HepG2 (cell line): ENCODE data around the gene CLCN4. TPM values are rescaled to one million over a fixed set of nuclear protein-coding genes. Genes with fewer than 3 reads are reported as not detected.
A peak's percentile ranks its signal among the peaks of the same experiment; 100 is the strongest.

Source experiments
- ATAC-seq: fragments of 200-7000 bp; cut with Tn5 transposase; 3 replicates; pipeline ENCODE4 v1.9.1; 2020; ENCODE audit warnings: mild to moderate bottlenecking, moderate library complexity
- BruUV-seq: library from RNA; stranded (reverse); fragments of 400-500 nt; replicated peaks from 2 replicates; lab custom pipeline; 2021; lab: Mats Ljungman, UMichigan
- CTCF ChIA-PET: fragments of 300-600 bp; formaldehyde crosslinking; extraction: SDS; loops from one replicate; lab custom pipeline; 2021; ENCODE audit warnings: low total read pairs, inconsistent platforms, low intra/inter-chr PET ratio; lab: Yijun Ruan, JAX
- POLR2A ChIA-PET: fragments of 350-600 bp; sonication (Branson Sonifier 250); formaldehyde crosslinking; loops from one replicate; lab custom pipeline; 2020; ENCODE audit warnings: antibody characterized with exemption, inconsistent platforms; lab: Yijun Ruan, JAX
- DNase-seq: peaks from one replicate; pipeline ENCODE4 v3.0.0-alpha.2; 2015; ENCODE audit warnings: low spot score
- FAIRE-seq: peaks from 3 replicates; lab custom pipeline; 2011; peaks lifted over from hg19 to GRCh38; lab: Jason Lieb, UNC
- H2AFZ ChIP-seq: one replicate; pipeline ENCODE4 v1.6.1; 2011; ENCODE audit warnings: low read length, inconsistent platforms
- H3K27ac ChIP-seq: fragments of 300-600 bp; 3 replicates; pipeline ENCODE4 v1.8.0; 2011; ENCODE audit warnings: mixed run types, mild to moderate bottlenecking, mixed read lengths, low read length, inconsistent platforms; ENCODE audit not compliant: insufficient read depth; ENCODE audit errors: extremely low read length
- H3K27me3 ChIP-seq, 2 experiments: fragments of 200-600 bp in 1 of 2; 2 replicates in 1 of 2; 3 replicates in 1 of 2; pipeline versions ENCODE4 v1.6.0 to v1.8.0; 2011; ENCODE audit warnings: low read length in 2 of 2, mild to moderate bottlenecking in 2 of 2, moderate library complexity in 2 of 2, inconsistent platforms in 1 of 2; ENCODE audit not compliant: insufficient read depth in 2 of 2, control insufficient read depth in 1 of 2
- H3K36me3 ChIP-seq, 2 experiments: fragments of 200-600 bp in 1 of 2; replicated peaks in 1 of 2; 2 replicates in 1 of 2; 3 replicates in 1 of 2; pipeline versions ENCODE4 v1.5.1 to v1.8.0; 2011; ENCODE audit warnings: low read length in 2 of 2, inconsistent platforms in 1 of 2; ENCODE audit not compliant: insufficient read depth in 2 of 2, control insufficient read depth in 1 of 2
- H3K4me1 ChIP-seq: 2 replicates; pipeline ENCODE4 v1.5.1; 2012; ENCODE audit warnings: low read length, inconsistent platforms; ENCODE audit not compliant: insufficient read depth
- H3K4me2 ChIP-seq: 2 replicates; pipeline ENCODE4 v1.6.0; 2011; ENCODE audit warnings: low read depth, low read length, inconsistent platforms
- H3K4me3 ChIP-seq, 3 experiments: fragments of 200-600 bp in 1 of 3; sonication (generic), shearing (Covaris generic) in 1 of 3; replicated peaks in 1 of 3; 2 replicates each; pipeline ENCODE4 v1.5.1; 2011 to 2016; ENCODE audit warnings: low read length in 3 of 3, inconsistent platforms in 2 of 3, low read depth in 2 of 3, mild to moderate bottlenecking in 2 of 3, control low read depth in 1 of 3, mixed read lengths in 1 of 3; ENCODE audit not compliant: insufficient read depth in 1 of 3
- H3K79me2 ChIP-seq: one replicate; pipeline ENCODE4 v1.6.1; 2011; ENCODE audit warnings: low read length, inconsistent platforms; ENCODE audit not compliant: insufficient read depth
- H3K9ac ChIP-seq: 2 replicates; pipeline ENCODE4 v1.6.0; 2011; ENCODE audit warnings: mild to moderate bottlenecking, low read depth, low read length, inconsistent platforms; ENCODE audit not compliant: insufficient read depth
- H3K9me3 ChIP-seq: 2 replicates; pipeline ENCODE4 v1.5.1; 2012; ENCODE audit warnings: mild to moderate bottlenecking, low read length
- H4K20me1 ChIP-seq: 2 replicates; pipeline ENCODE4 v1.6.0; 2011; ENCODE audit warnings: inconsistent platforms, mild to moderate bottlenecking, low read length, moderate library complexity; ENCODE audit not compliant: insufficient read depth
- BCLAF1 ChIP-seq: fragments of 450-650 bp; IDR thresholded peaks from 2 replicates; pipeline ENCODE4 v1.6.1; 2017; ENCODE audit warnings: mild to moderate bottlenecking
- EP300 ChIP-seq, 3 experiments: sonication (generic) in 1 of 3; formaldehyde crosslinking in 1 of 3; IDR thresholded peaks; 2 replicates each; pipeline versions ENCODE4 v1.5.1 to v1.6.1; 2011 to 2020; ENCODE audit warnings: low read depth in 2 of 3, low read length in 2 of 3, borderline replicate concordance in 1 of 3, improper control_type of control experiment in 1 of 3, mild to moderate bottlenecking in 1 of 3, missing genetic modification reagents in 1 of 3, moderate library complexity in 1 of 3
- FOXA3 ChIP-seq: IDR thresholded peaks from 2 replicates; pipeline ENCODE4 v1.6.1; 2016; ENCODE audit warnings: missing genetic modification reagents, missing compliant biosample characterization
- KDM2A ChIP-seq: sonication (generic); formaldehyde crosslinking; IDR thresholded peaks from 2 replicates; pipeline ENCODE4 v1.4.0; 2020; ENCODE audit warnings: low read depth, missing genetic modification reagents, borderline replicate concordance
- MAFF ChIP-seq: IDR thresholded peaks from 2 replicates; pipeline ENCODE4 v1.6.1; 2011; ENCODE audit warnings: low read depth, low read length, improper control_type of control experiment
- MTF2 ChIP-seq: sonication (generic); formaldehyde crosslinking; IDR thresholded peaks from 2 replicates; pipeline ENCODE4 v1.5.0; 2020; ENCODE audit warnings: missing genetic modification reagents, borderline replicate concordance
- ZBTB42 ChIP-seq: sonication (generic); formaldehyde crosslinking; IDR thresholded peaks from 2 replicates; pipeline ENCODE4 v1.5.0; 2020; ENCODE audit warnings: mild to moderate bottlenecking, missing genetic modification reagents
- ZFX ChIP-seq: sonication (generic); formaldehyde crosslinking; IDR thresholded peaks from 2 replicates; pipeline ENCODE4 v1.4.0; 2020; ENCODE audit warnings: mild to moderate bottlenecking, low read depth, missing genetic modification reagents, moderate library complexity
- WGBS: methylation state at CpG from one replicate; pipeline ENCODE4 v1.1.6; 2017; ENCODE audit warnings: low lambda C conversion rate; 5-methylcytosine and 5-hydroxymethylcytosine counted together
- in situ Hi-C: cut with HindIII; loops from 2 replicates; pipeline ENCODE4 v1.10.0; 2017; ENCODE audit warnings: low pct_unique_long_range_greater_than_20kb; ENCODE audit not compliant: extremely low pct_ligation_motif_present
- intact Hi-C: fragments of 100-400 bp; cut with micrococcal nuclease; formaldehyde crosslinking; loops from one replicate; pipeline ENCODE4 v1.10.0; 2022; ENCODE audit not compliant: unreplicated experiment
- polyA plus RNA-seq, 8 experiments: library from polyadenylated mRNA; depleted of rRNA in 3 of 8; stranded (reverse) in 7 of 8; unstranded in 1 of 8; fragments of >200 nt; fragmentation: Illumina TruSeq in 4 of 8; extraction: Trizol in 4 of 8; gene quantifications; 2 replicates each; pipeline versions ENCODE4 v1.2.1 to v1.2.3, GENCODE V29; 2011 to 2016; ENCODE audit warnings: low read depth in 4 of 8, missing spikeins in 1 of 8, mixed read lengths in 1 of 8; ENCODE audit not compliant: insufficient read depth in 1 of 8
- total RNA-seq, 5 experiments: library from RNA; depleted of rRNA; stranded (reverse); fragments of >200 nt; fragmentation: Illumina TruSeq; extraction: Trizol; gene quantifications; 2 replicates each; pipeline ENCODE4 v1.2.3, GENCODE V29; 2016; ENCODE audit warnings: low read depth in 1 of 5
- TF ChIP-seq, protein P1 (sequence below): IDR thresholded peaks from 2 replicates; pipeline ENCODE4 v1.4.0; 2020; ENCODE audit warnings: mild to moderate bottlenecking, missing genetic modification reagents
- TF ChIP-seq, protein P2 (sequence below): sonication (generic); formaldehyde crosslinking; IDR thresholded peaks from 2 replicates; pipeline ENCODE4 v1.4.0; 2020; ENCODE audit warnings: missing genetic modification reagents, mild to moderate bottlenecking, borderline replicate concordance

CLCN4 gene
- total and polyA plus RNA-seq, 2 of the 13 experiments (the other 11 are each of a cell fraction or from before 2014, with no cell fraction given) = 1.8 to 2.5 TPM

DNA sequence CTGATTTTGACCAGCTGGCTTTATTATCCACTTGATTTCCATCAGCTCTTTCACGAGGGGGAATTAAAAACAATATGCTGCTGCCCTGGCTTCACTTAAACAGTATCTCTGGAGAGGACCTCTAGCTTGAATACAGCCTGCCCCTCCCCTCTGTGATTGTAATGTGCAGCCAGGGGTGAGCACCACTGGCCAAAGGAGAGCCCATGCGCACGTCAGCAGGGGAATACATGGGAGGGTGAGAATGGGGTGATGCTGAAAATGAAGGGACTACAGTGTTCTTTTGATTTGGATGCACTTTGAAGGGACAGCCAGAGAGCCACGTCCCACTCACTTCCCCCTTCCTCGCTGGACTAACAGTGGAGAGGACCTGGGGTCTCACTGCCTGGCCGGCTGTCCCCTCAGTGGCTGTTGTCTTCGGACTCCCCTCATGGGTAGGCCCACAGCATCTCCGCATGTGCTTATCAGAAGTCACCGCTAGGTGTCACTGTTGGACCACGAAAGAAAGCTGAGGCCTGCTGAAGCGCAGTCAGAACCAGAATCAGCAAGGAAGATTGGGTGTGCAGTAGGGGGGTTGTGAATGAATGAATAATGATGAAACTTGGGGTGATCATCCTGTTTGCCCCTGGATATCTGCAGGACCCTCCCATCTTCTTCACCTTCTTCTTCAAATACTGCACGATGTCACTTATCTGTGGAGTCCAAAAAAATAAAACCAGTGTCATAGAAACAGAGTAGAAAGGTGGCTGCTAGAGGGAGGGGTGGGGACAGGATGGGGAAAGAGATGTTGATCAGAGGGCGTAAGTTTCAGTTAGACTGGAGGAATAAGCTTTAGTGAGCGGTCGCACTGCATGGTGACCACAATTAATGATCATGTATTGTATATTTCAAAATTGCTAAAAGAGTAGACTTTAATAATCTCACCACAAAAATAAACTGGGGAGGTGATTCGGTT is 32.8 kb downstream of the CLCN4 start (continued):
- TF ChIP-seq MTF2 (no peak), KDM2A (no peak), ZFX (CRISPR knock-in tag) (peak; percentile 58)
- TF ChIP-seq, all 625 proteins: peak for 7

DNA sequence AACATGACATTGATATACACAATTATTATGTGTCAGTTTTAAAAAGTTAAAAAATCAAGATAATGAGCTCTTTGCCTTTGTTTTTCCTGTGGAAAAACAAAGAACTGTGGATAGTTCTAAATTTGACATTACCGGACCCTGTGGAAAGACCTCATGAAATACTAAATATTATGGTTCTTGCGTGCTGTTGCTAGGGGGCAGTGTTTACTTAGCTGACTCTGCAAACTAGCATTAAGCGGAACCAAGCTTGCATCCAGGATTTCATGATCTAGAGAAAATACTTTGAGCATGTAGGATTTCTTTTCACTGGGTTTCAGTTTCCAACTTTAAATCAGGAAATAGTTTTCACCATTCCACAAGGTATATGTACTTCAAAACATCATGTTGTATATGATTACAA is 33.6 kb downstream of the CLCN4 start:
- intact Hi-C loops = loop anchor here (1.0 to 5.0 kb wide), 2 partner anchors 407 to 910 kb away; no protein-coding TSS in a partner anchor
- H3K27ac ChIP-seq = peak overlapping the region; percentile 76
- H4K20me1 ChIP-seq = no peaks in the 10 kb centered on the region
- ATAC-seq = peak; percentile 83
- 13% methylated on average over 3 of the region's 3 CpGs for WGBS
- no peaks in the 10 kb centered on the region for H3K9me3 ChIP-seq
- in situ Hi-C loops = loop anchor here (5.0 to 10.0 kb wide), 3 partner anchors 144 to 942 kb away; no protein-coding TSS in a partner anchor
- peaks cover 10% of the 10 kb centered on the region for H3K4me1 ChIP-seq
- peak overlapping the region; percentile 52; the same call in 1 of the 2 replicates for H3K9ac ChIP-seq
- no peak overlapping the region; a peak in 1 of 6 replicates for H3K4me3 ChIP-seq
- FAIRE-seq = peak; percentile 84
- H2AFZ ChIP-seq = no peak overlapping the region
- ChIA-PET CTCF (interaction anchor here (1.3 to 2.0 kb wide), 7 partner anchors 71 to 954 kb away, joined by 3 to 21 read pairs (median 5); no protein-coding TSS in a partner anchor), POLR2A (no interaction called here)
- no peaks in the 10 kb centered on the region for H3K36me3 ChIP-seq
- no peak overlapping the region; the same call in 1 of the 2 replicates for H3K4me2 ChIP-seq
- no TSS peak for BruUV-seq
- peak; percentile 72 for DNase-seq
- no peaks in the 10 kb centered on the region for H3K27me3 ChIP-seq
- H3K79me2 ChIP-seq = no peaks in the 10 kb centered on the region
- TF ChIP-seq, protein P1, sequence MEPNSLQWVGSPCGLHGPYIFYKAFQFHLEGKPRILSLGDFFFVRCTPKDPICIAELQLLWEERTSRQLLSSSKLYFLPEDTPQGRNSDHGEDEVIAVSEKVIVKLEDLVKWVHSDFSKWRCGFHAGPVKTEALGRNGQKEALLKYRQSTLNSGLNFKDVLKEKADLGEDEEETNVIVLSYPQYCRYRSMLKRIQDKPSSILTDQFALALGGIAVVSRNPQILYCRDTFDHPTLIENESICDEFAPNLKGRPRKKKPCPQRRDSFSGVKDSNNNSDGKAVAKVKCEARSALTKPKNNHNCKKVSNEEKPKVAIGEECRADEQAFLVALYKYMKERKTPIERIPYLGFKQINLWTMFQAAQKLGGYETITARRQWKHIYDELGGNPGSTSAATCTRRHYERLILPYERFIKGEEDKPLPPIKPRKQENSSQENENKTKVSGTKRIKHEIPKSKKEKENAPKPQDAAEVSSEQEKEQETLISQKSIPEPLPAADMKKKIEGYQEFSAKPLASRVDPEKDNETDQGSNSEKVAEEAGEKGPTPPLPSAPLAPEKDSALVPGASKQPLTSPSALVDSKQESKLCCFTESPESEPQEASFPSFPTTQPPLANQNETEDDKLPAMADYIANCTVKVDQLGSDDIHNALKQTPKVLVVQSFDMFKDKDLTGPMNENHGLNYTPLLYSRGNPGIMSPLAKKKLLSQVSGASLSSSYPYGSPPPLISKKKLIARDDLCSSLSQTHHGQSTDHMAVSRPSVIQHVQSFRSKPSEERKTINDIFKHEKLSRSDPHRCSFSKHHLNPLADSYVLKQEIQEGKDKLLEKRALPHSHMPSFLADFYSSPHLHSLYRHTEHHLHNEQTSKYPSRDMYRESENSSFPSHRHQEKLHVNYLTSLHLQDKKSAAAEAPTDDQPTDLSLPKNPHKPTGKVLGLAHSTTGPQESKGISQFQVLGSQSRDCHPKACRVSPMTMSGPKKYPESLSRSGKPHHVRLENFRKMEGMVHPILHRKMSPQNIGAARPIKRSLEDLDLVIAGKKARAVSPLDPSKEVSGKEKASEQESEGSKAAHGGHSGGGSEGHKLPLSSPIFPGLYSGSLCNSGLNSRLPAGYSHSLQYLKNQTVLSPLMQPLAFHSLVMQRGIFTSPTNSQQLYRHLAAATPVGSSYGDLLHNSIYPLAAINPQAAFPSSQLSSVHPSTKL (CRISPR knock-in tag) = 0 out of 2 replicates have a peak, but pooled peaks have one; percentile 15
- TF ChIP-seq EP300 (IDR thresholded peaks at IDR 0.05; ENCODE audit: low read depth in 2 of 2, low read length in 2 of 2) = peak; percentile 53 to 60; a peak in 2 of 4 replicates
- TF ChIP-seq EP300 (CRISPR knock-in tag; IDR thresholded peaks at IDR 0.05; ENCODE audit: borderline replicate concordance) = no peak
- TF ChIP-seq FOXA3 (CRISPR knock-in tag) = peak; percentile 80
- peak; percentile 89 for TF ChIP-seq MAFF
- TF ChIP-seq, protein P2, sequence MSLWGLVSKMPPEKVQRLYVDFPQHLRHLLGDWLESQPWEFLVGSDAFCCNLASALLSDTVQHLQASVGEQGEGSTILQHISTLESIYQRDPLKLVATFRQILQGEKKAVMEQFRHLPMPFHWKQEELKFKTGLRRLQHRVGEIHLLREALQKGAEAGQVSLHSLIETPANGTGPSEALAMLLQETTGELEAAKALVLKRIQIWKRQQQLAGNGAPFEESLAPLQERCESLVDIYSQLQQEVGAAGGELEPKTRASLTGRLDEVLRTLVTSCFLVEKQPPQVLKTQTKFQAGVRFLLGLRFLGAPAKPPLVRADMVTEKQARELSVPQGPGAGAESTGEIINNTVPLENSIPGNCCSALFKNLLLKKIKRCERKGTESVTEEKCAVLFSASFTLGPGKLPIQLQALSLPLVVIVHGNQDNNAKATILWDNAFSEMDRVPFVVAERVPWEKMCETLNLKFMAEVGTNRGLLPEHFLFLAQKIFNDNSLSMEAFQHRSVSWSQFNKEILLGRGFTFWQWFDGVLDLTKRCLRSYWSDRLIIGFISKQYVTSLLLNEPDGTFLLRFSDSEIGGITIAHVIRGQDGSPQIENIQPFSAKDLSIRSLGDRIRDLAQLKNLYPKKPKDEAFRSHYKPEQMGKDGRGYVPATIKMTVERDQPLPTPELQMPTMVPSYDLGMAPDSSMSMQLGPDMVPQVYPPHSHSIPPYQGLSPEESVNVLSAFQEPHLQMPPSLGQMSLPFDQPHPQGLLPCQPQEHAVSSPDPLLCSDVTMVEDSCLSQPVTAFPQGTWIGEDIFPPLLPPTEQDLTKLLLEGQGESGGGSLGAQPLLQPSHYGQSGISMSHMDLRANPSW (CRISPR knock-in tag) = no peak
- no peak for TF ChIP-seq ZBTB42
- TF ChIP-seq BCLAF1 = no peak
